ENCODE measurements around the gene SIGLEC15.
A peak's percentile ranks its signal among the peaks of the same experiment; 100 is the strongest.

Gene SIGLEC15

GRCh38 chr18:45834306-45834705 is 8.8 kb downstream of the SIGLEC15 start:
- H3K9me3 ChIP-seq (ENCODE audit: control insufficient read depth, low read length), result no peaks in the 10 kb centered on the region
- no peak overlapping the region for H3K27ac ChIP-seq (ENCODE audit: insufficient read depth, low read depth, low read length, poor library complexity, severe bottlenecking)
- H3K27me3 ChIP-seq (ENCODE audit: control insufficient read depth, insufficient read depth, low read length, poor library complexity, severe bottlenecking), result peaks cover 51% of the 10 kb centered on the region
- 87 to 93% methylated on average over 1 of the region's 1 CpG for WGBS, 2 experiments
- H3K4me1 ChIP-seq (ENCODE audit: control insufficient read depth, insufficient read depth, low read length), result peaks cover 5% of the 10 kb centered on the region
- no peaks in the 10 kb centered on the region for H3K36me3 ChIP-seq (ENCODE audit: control insufficient read depth, insufficient read depth, low read length)
- H3K4me3 ChIP-seq (ENCODE audit: insufficient read depth, low read depth, low read length), result no peak overlapping the region

- Histone ChIP-seq H3K27ac (ENCODE audit: insufficient read depth, low read depth, low read length, poor library complexity, severe bottlenecking) (no peak overlapping the region), H3K4me1 (ENCODE audit: control insufficient read depth, insufficient read depth, low read length) (peaks cover 5% of the 10 kb centered on the region), H3K9me3 (ENCODE audit: control insufficient read depth, low read length) (no peaks in the 10 kb centered on the region), H3K27me3 (ENCODE audit: control insufficient read depth, insufficient read depth, low read length, poor library complexity, severe bottlenecking) (peaks cover 58% of the 10 kb centered on the region), H3K36me3 (ENCODE audit: control insufficient read depth, insufficient read depth, low read length) (no peaks in the 10 kb centered on the region), H3K4me3 (ENCODE audit: insufficient read depth, low read depth, low read length) (no peak overlapping the region)
- 87 to 91% methylated on average over 3 of the region's 3 CpGs for WGBS, 2 experiments
Observed at GRCh38 chr18:45835057-45835636, 9.7 kb downstream of the SIGLEC15 start.

DNA sequence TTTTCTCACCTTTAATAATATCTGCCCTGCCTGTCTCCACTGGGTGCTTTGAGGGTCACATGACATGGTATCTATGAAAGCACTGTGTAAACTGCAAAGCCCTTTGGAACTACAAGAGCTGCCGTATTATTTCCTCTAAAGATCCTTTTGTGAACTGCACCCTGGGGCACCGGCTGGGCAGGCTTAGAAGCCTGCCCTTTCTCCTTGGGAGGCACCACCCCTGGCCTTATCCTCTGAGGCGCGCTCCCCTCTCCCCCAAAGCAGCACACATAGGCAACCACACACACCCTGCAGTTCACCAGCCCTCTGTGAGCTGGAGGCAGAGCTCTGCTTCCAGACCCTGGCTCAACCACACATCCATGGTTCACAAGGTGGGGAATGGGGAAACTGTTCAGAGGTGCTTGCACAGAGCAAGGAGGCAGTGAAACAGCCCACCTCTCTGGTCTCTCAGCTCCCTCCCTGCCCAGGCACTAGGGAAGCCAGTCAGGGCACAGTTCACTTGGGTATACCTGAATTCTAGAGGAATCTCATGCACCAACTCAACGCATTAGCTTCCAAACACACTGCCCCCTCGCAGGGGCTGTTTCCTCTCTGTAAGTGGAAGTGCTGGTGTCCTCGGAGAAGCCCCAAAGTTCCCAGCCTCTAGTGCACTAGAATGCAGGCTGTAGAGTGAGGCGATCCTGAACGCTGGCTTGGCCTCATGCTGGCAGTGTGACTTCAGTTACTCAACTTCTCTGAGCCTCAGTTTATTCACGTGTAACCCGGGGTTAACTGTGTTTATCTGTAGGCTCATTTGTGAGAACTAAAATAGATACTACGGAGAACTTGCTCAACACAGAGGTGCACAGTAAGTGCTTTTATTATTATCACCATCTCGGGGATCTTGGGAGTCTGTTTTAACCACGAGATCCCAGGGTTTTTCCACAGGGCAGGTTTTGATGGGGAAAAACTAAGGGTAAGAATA is 11.0 kb downstream of the SIGLEC15 start:
- Histone ChIP-seq H3K9me3 (ENCODE audit: control insufficient read depth, low read length) (no peaks in the 10 kb centered on the region), H3K36me3 (ENCODE audit: control insufficient read depth, insufficient read depth, low read length) (no peaks in the 10 kb centered on the region), H3K4me1 (ENCODE audit: control insufficient read depth, insufficient read depth, low read length) (peaks cover 5% of the 10 kb centered on the region), H3K27me3 (ENCODE audit: control insufficient read depth, insufficient read depth, low read length, poor library complexity, severe bottlenecking) (peaks cover 58% of the 10 kb centered on the region), H3K27ac (ENCODE audit: insufficient read depth, low read depth, low read length, poor library complexity, severe bottlenecking) (no peak overlapping the region), H3K4me3 (ENCODE audit: insufficient read depth, low read depth, low read length) (no peak overlapping the region)
- WGBS, 2 experiments, result 55 to 57% methylated on average over 14 of the region's 14 CpGs

DNA sequence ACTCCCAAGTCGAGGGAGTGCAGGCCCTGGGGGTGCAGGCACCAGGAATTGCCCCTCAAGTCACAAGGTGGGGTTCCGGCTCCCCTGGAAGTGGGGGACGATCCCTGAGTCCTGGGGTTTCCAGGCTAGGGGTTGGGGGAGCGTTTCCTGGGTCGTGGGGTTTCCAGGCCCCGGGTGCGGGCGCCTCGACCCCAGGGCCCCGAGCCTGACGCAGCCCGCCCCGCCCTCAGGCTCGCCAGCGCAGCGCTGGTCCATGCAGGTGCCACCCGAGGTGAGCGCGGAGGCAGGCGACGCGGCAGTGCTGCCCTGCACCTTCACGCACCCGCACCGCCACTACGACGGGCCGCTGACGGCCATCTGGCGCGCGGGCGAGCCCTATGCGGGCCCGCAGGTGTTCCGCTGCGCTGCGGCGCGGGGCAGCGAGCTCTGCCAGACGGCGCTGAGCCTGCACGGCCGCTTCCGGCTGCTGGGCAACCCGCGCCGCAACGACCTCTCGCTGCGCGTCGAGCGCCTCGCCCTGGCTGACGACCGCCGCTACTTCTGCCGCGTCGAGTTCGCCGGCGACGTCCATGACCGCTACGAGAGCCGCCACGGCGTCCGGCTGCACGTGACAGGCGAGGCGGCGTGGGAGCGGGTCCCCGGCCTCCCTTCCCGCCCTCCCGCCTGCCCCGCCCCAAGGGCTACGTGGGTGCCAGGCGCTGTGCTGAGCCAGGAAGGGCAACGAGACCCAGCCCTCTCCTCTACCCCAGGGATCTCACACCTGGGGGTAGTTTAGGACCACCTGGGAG is 12.0 kb downstream of the SIGLEC15 start:
- Histone ChIP-seq H3K4me1 (ENCODE audit: control insufficient read depth, insufficient read depth, low read length) (peaks cover 5% of the 10 kb centered on the region), H3K27me3 (ENCODE audit: control insufficient read depth, insufficient read depth, low read length, poor library complexity, severe bottlenecking) (peaks cover 58% of the 10 kb centered on the region), H3K4me3 (ENCODE audit: insufficient read depth, low read depth, low read length) (peak overlapping the region; percentile 35), H3K27ac (ENCODE audit: insufficient read depth, low read depth, low read length, poor library complexity, severe bottlenecking) (no peak overlapping the region), H3K9me3 (ENCODE audit: control insufficient read depth, low read length) (no peaks in the 10 kb centered on the region), H3K36me3 (ENCODE audit: control insufficient read depth, insufficient read depth, low read length) (no peaks in the 10 kb centered on the region)
- WGBS, 2 experiments, result 6 to 7% methylated on average over 84 of the region's 84 CpGs

DNA sequence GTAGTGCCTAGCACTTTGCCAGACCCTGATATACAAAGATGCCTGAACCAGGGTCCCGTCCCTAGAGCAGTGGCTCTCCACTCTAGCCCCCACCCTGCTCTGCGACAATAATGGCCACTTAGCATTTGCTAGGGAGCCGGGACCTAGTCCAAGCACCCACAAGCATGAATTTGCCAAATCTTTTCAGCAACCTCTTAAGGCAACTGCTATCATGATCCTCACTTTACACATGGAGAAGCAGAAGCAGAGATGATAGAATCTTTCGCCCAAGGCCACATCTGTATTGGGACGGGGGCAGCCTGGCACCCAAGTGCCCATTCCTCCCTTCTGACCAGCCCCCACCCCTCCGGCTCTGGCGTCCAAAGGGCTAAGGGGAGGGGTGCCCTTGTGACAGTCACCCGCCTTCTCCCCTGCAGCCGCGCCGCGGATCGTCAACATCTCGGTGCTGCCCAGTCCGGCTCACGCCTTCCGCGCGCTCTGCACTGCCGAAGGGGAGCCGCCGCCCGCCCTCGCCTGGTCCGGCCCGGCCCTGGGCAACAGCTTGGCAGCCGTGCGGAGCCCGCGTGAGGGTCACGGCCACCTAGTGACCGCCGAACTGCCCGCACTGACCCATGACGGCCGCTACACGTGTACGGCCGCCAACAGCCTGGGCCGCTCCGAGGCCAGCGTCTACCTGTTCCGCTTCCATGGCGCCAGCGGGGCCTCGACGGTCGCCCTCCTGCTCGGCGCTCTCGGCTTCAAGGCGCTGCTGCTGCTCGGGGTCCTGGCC is 13.0 kb downstream of the SIGLEC15 start:
- Histone ChIP-seq H3K27ac (ENCODE audit: insufficient read depth, low read depth, low read length, poor library complexity, severe bottlenecking) (no peak overlapping the region), H3K9me3 (ENCODE audit: control insufficient read depth, low read length) (no peaks in the 10 kb centered on the region), H3K4me1 (ENCODE audit: control insufficient read depth, insufficient read depth, low read length) (peaks cover 5% of the 10 kb centered on the region), H3K36me3 (ENCODE audit: control insufficient read depth, insufficient read depth, low read length) (no peaks in the 10 kb centered on the region), H3K27me3 (ENCODE audit: control insufficient read depth, insufficient read depth, low read length, poor library complexity, severe bottlenecking) (peaks cover 58% of the 10 kb centered on the region), H3K4me3 (ENCODE audit: insufficient read depth, low read depth, low read length) (no peak overlapping the region)
- WGBS, 2 experiments, result 88 to 90% methylated on average over 53 of the region's 53 CpGs

GRCh38 chr18:45839414-45840395 is 14.2 kb downstream of the SIGLEC15 start:
- H3K9me3 ChIP-seq (ENCODE audit: control insufficient read depth, low read length), result no peaks in the 10 kb centered on the region

DNA sequence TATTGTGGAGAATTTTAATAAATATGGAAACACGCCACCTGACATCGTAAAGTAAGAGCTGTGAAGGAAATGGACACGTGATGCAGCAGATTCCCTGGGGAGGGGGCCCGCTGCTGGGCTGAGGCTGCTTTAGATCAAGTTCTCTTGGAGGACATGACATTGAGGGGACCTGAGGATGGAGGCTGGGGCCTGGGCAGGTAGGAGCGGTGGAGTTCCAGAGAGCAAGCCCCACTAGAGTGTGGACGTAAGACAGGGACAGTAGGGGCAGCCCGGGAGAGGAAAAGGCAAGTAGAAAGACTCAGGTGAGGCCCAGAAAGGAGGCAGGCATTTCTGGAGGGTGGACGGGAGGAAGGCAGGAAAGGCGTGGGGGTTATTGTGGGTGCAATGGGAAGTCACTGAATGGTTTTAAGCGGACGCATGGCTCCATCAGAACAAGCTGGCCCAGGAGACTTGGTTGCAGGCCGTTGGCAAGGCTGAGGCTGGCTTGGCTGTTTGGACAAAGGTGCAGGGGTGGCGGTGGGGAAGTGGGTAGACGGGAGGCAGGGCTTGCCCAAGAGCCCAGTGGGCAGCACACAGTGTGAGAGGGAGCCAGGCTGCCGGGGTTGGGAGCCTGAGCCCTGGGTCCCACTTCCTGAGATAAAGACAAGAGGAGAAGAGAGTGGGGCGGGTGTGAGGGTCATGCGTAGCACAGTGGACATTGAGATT is 15.7 kb downstream of the SIGLEC15 start:
- Histone ChIP-seq H3K4me1 (ENCODE audit: control insufficient read depth, insufficient read depth, low read length) (no peaks in the 10 kb centered on the region), H3K9me3 (ENCODE audit: control insufficient read depth, low read length) (no peaks in the 10 kb centered on the region), H3K4me3 (ENCODE audit: insufficient read depth, low read depth, low read length) (no peak overlapping the region), H3K27ac (ENCODE audit: insufficient read depth, low read depth, low read length, poor library complexity, severe bottlenecking) (no peak overlapping the region), H3K27me3 (ENCODE audit: control insufficient read depth, insufficient read depth, low read length, poor library complexity, severe bottlenecking) (peaks cover 37% of the 10 kb centered on the region), H3K36me3 (ENCODE audit: control insufficient read depth, insufficient read depth, low read length) (no peaks in the 10 kb centered on the region)
- WGBS, 2 experiments, result 87% methylated on average over 17 of the region's 17 CpGs

More at GRCh38 chr18:45839414-45840395, 14.2 kb downstream of the SIGLEC15 start:
- H3K27me3 ChIP-seq (ENCODE audit: control insufficient read depth, insufficient read depth, low read length, poor library complexity, severe bottlenecking), result peaks cover 48% of the 10 kb centered on the region
- WGBS, 2 experiments, result 78 to 81% methylated on average over 13 of the region's 13 CpGs
- H3K4me3 ChIP-seq (ENCODE audit: insufficient read depth, low read depth, low read length), result no peak overlapping the region
- H3K4me1 ChIP-seq (ENCODE audit: control insufficient read depth, insufficient read depth, low read length), result no peaks in the 10 kb centered on the region
- no peaks in the 10 kb centered on the region for H3K36me3 ChIP-seq (ENCODE audit: control insufficient read depth, insufficient read depth, low read length)
- H3K27ac ChIP-seq (ENCODE audit: insufficient read depth, low read depth, low read length, poor library complexity, severe bottlenecking), result no peak overlapping the region

DNA sequence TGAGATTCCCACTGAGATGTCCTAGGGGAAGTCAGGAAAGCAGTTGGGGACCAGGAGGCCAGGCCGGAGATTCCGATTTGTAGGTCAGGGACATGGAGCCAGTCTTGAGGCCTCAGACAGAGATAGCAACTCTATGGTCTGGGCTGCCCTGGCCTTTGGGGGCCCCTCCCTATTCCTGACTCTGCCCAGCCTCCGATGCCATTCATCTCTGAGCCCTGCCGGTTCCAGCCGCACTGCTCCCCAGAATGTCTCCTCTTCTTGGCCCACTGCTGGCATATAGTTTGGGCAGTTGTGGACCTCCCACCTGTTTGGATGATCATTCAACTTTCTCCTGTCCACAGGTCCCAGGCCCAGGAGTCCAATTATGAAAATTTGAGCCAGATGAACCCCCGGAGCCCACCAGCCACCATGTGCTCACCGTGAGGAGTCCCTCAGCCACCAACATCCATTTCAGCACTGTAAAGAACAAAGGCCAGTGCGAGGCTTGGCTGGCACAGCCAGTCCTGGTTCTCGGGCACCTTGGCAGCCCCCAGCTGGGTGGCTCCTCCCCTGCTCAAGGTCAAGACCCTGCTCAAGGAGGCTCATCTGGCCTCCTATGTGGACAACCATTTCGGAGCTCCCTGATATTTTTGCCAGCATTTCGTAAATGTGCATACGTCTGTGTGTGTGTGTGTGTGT is 16.4 kb downstream of the SIGLEC15 start:
- 95% methylated on average over 12 of the region's 12 CpGs for WGBS, 2 experiments

More for the DNA sequence above, 16.4 kb downstream of the SIGLEC15 start:
- Histone ChIP-seq H3K27ac (ENCODE audit: insufficient read depth, low read depth, low read length, poor library complexity, severe bottlenecking) (no peak overlapping the region), H3K4me3 (ENCODE audit: insufficient read depth, low read depth, low read length) (no peak overlapping the region), H3K27me3 (ENCODE audit: control insufficient read depth, insufficient read depth, low read length, poor library complexity, severe bottlenecking) (peaks cover 30% of the 10 kb centered on the region), H3K4me1 (ENCODE audit: control insufficient read depth, insufficient read depth, low read length) (no peaks in the 10 kb centered on the region), H3K36me3 (ENCODE audit: control insufficient read depth, insufficient read depth, low read length) (no peaks in the 10 kb centered on the region), H3K9me3 (ENCODE audit: control insufficient read depth, low read length) (no peaks in the 10 kb centered on the region)
